GM12878 (cell line): ENCODE measurements around the gene PATZ1. TPM values are rescaled to one million over a fixed set of nuclear protein-coding genes. Genes with fewer than 3 reads are reported as not detected.

Experiments
- ATAC-seq: fragments of 200-7000 bp; cut with Tn5 transposase; 3 replicates; pipeline ENCODE4 v1.9.1; 2020; ENCODE audit warnings: mild to moderate bottlenecking, moderate library complexity
- BruUV-seq: library from RNA; stranded (reverse); fragments of 400-500 nt; replicated peaks from 2 replicates; lab custom pipeline; 2021; lab: Mats Ljungman, UMichigan
- CTCF ChIA-PET: fragments of 300-600 bp; sonication (Branson Sonifier 250); formaldehyde crosslinking; extraction: SDS; loops from one replicate; lab custom pipeline; 2021; ENCODE audit warnings: inconsistent platforms; lab: Yijun Ruan, JAX
- POLR2A ChIA-PET: fragments of 350-600 bp; formaldehyde crosslinking; extraction: SDS; loops from one replicate; lab custom pipeline; 2021; ENCODE audit warnings: inconsistent platforms; lab: Charles Lee
- RAD21 ChIA-PET: fragments of 300-600 bp; sonication (Branson Sonifier 250); formaldehyde crosslinking; loops from one replicate; lab custom pipeline; 2023; ENCODE audit warnings: antibody characterized with exemption; ENCODE audit not compliant: unreplicated experiment; lab: Charles Lee
- SMC1A ChIA-PET: fragments of 300-600 bp; sonication (Branson Sonifier 250); formaldehyde crosslinking; loops from one replicate; lab custom pipeline; 2023; ENCODE audit not compliant: unreplicated experiment, uncharacterized antibody; lab: Charles Lee
- DNase-seq: peaks from one replicate; pipeline ENCODE4 v3.0.0-alpha.2; 2011; ENCODE audit warnings: low read depth, low spot score
- FAIRE-seq: peaks from 3 replicates; lab custom pipeline; 2011; peaks lifted over from hg19 to GRCh38; lab: Jason Lieb, UNC
- H2AFZ ChIP-seq: 2 replicates; pipeline ENCODE4 v1.6.0; 2011; ENCODE audit warnings: low read depth, low read length, control low read depth; ENCODE audit not compliant: control insufficient read depth
- H3K27ac ChIP-seq: 2 replicates; pipeline ENCODE4 v1.5.1; 2011; ENCODE audit warnings: control low read depth; ENCODE audit not compliant: control insufficient read depth, insufficient read depth
- H3K27me3 ChIP-seq, 2 experiments: replicated peaks in 1 of 2; 2 replicates each; pipeline versions ENCODE4 v1.6.0 to v1.6.1; 2011; ENCODE audit warnings: low read length in 1 of 2; ENCODE audit not compliant: control insufficient read depth in 2 of 2, insufficient read depth in 2 of 2
- H3K36me3 ChIP-seq, 2 experiments: 2 replicates each; pipeline ENCODE4 v1.5.1; 2011; ENCODE audit warnings: low read length in 1 of 2; ENCODE audit not compliant: control insufficient read depth in 2 of 2, insufficient read depth in 2 of 2
- H3K4me1 ChIP-seq: 2 replicates; pipeline ENCODE4 v1.6.1; 2011; ENCODE audit warnings: mild to moderate bottlenecking, low read length, moderate library complexity, mixed read lengths; ENCODE audit not compliant: control insufficient read depth, insufficient read depth
- H3K4me2 ChIP-seq: 2 replicates; pipeline ENCODE4 v1.6.0; 2011; ENCODE audit warnings: control low read depth; ENCODE audit not compliant: control insufficient read depth, insufficient read depth
- H3K4me3 ChIP-seq: fragments of 200-600 bp; sonication (generic); 2 replicates; pipeline ENCODE4 v1.5.1; 2016
- H3K79me2 ChIP-seq: 2 replicates; pipeline ENCODE4 v1.6.0; 2011; ENCODE audit warnings: low read length; ENCODE audit not compliant: control insufficient read depth, insufficient read depth
- H3K9ac ChIP-seq: 2 replicates; pipeline ENCODE4 v1.8.0; 2011; ENCODE audit warnings: low read length, control low read depth, mixed read lengths; ENCODE audit not compliant: control insufficient read depth, insufficient read depth
- H3K9me3 ChIP-seq: replicated peaks from 3 replicates; pipeline ENCODE4 v1.5.1; 2011; ENCODE audit warnings: mild to moderate bottlenecking, low read length; ENCODE audit not compliant: control insufficient read depth, insufficient read depth
- H4K20me1 ChIP-seq: 2 replicates; pipeline ENCODE4 v1.6.0; 2011; ENCODE audit not compliant: control insufficient read depth, insufficient read depth
- BCL3 ChIP-seq: IDR thresholded peaks from 2 replicates; pipeline ENCODE4 v1.6.1; 2011; ENCODE audit warnings: borderline replicate concordance, low read depth, mild to moderate bottlenecking, moderate library complexity, low read length; ENCODE audit not compliant: insufficient read depth, poor library complexity, severe bottlenecking
- BHLHE40 ChIP-seq, 2 experiments: fragments of 450-650 bp in 1 of 2; IDR thresholded peaks; 2 replicates each; pipeline ENCODE4 v1.6.1; 2011 to 2017; ENCODE audit warnings: low read depth in 2 of 2, borderline replicate concordance in 1 of 2, improper control_type of control experiment in 1 of 2, low read length in 1 of 2, mild to moderate bottlenecking in 1 of 2
- CBFB ChIP-seq: IDR thresholded peaks from 2 replicates; pipeline ENCODE4 v1.6.1; 2016; ENCODE audit warnings: antibody characterized with exemption, low read depth
- CREB1 ChIP-seq: IDR thresholded peaks from 2 replicates; pipeline ENCODE4 v1.6.1; 2012; ENCODE audit warnings: low read depth, mild to moderate bottlenecking, inconsistent platforms
- DPF2 ChIP-seq: fragments of 450-650 bp; IDR thresholded peaks from 2 replicates; pipeline ENCODE4 v1.6.1; 2017; ENCODE audit warnings: mild to moderate bottlenecking
- HDGF ChIP-seq: fragments of 450-650 bp; IDR thresholded peaks from 2 replicates; pipeline ENCODE4 v1.6.1; 2016; ENCODE audit warnings: antibody characterized with exemption
- LARP7 ChIP-seq: fragments of 450-650 bp; IDR thresholded peaks from 2 replicates; pipeline ENCODE4 v1.6.1; 2017; ENCODE audit warnings: mild to moderate bottlenecking
- MEF2B ChIP-seq: fragments of 450-650 bp; IDR thresholded peaks from 2 replicates; pipeline ENCODE4 v1.6.1; 2018; ENCODE audit warnings: mild to moderate bottlenecking, moderate library complexity; ENCODE audit not compliant: partially characterized antibody, poor library complexity, severe bottlenecking
- MLLT1 ChIP-seq: fragments of 450-650 bp; IDR thresholded peaks from 2 replicates; pipeline ENCODE4 v1.6.1; 2016; ENCODE audit warnings: mild to moderate bottlenecking
- MYB ChIP-seq: fragments of 150-350 bp; IDR thresholded peaks from 2 replicates; pipeline ENCODE4 v1.6.1; 2014; ENCODE audit warnings: mild to moderate bottlenecking, low read depth, low read length, borderline replicate concordance
- NFYB ChIP-seq: IDR thresholded peaks from 2 replicates; pipeline ENCODE4 v1.6.1; 2011; ENCODE audit warnings: low read depth, mild to moderate bottlenecking, low read length, improper control_type of control experiment, moderate library complexity; ENCODE audit not compliant: insufficient read depth
- PKNOX1 ChIP-seq: fragments of 450-650 bp; IDR thresholded peaks from 2 replicates; pipeline ENCODE4 v1.6.1; 2016; ENCODE audit warnings: mild to moderate bottlenecking
- POLR2A ChIP-seq: IDR thresholded peaks from 2 replicates; pipeline ENCODE4 v1.6.1; 2011; ENCODE audit warnings: low read depth, mild to moderate bottlenecking, low read length
- POLR2AphosphoS2 ChIP-seq: IDR thresholded peaks from 2 replicates; pipeline ENCODE4 v1.6.1; 2011; ENCODE audit warnings: low read depth, mild to moderate bottlenecking, low read length, improper control_type of control experiment, moderate library complexity
- SMAD5 ChIP-seq: IDR thresholded peaks from 2 replicates; pipeline ENCODE4 v1.6.1; 2016; ENCODE audit warnings: antibody characterized with exemption, low read depth
- ZBTB33 ChIP-seq: fragments of 450-650 bp; IDR thresholded peaks from 2 replicates; pipeline ENCODE4 v1.6.1; 2017; ENCODE audit warnings: mild to moderate bottlenecking
- ZNF207 ChIP-seq: fragments of 450-650 bp; IDR thresholded peaks from 2 replicates; pipeline ENCODE4 v1.6.1; 2014; ENCODE audit warnings: antibody characterized with exemption, mild to moderate bottlenecking, borderline replicate concordance
- WGBS: methylation state at CpG from one replicate; pipeline ENCODE4 v1.1.6; 2016; ENCODE audit warnings: low lambda C conversion rate; ENCODE audit not compliant: insufficient replicate concordance, insufficient coverage; ENCODE audit errors: missing lambda C conversion rate; 5-methylcytosine and 5-hydroxymethylcytosine counted together
- in situ Hi-C: fragments of 300-500 bp; cut with MboI; formaldehyde crosslinking; loops from 9 replicates; pipeline ENCODE4 v1.14.3; 2018; ENCODE audit warnings: mixed read lengths
- intact Hi-C: fragments of 100-400 bp; cut with micrococcal nuclease; formaldehyde crosslinking; loops from one replicate; pipeline ENCODE4 v1.14.2; 2022; ENCODE audit not compliant: unreplicated experiment
- polyA plus RNA-seq, 11 experiments: library from polyadenylated mRNA; depleted of rRNA in 4 of 11; unstranded in 6 of 11; stranded (reverse) in 5 of 11; fragments of >200 nt; fragmentation: Nextera tagmentation in 4 of 11; fragmentation: Illumina TruSeq in 1 of 11; extraction: Ambion mirVana in 4 of 11; extraction: Trizol in 1 of 11; gene quantifications; 1 replicate in 1 of 11; 2 replicates in 10 of 11; pipeline versions ENCODE4 v1.2.1 to v1.2.3, GENCODE V29; 2011 to 2016; ENCODE audit warnings: inconsistent platforms in 2 of 11, missing spikeins in 2 of 11, low read depth in 1 of 11
- total RNA-seq, 4 experiments: library from RNA; depleted of rRNA in 3 of 4; stranded (reverse); fragments of >200 nt in 3 of 4; fragmentation: Illumina TruSeq in 1 of 4; extraction: Trizol in 1 of 4; gene quantifications; 2 replicates each; pipeline versions ENCODE4 v1.2.1 to v1.2.3, GENCODE V29; 2013 to 2021

Gene PATZ1
- total and polyA plus RNA-seq, 10 of the 15 experiments (the other 5 are each of a cell fraction or from before 2014, with no cell fraction given): 3.6 to 32.7 (median 13.9) TPM

- no peak for FAIRE-seq
- TF ChIP-seq POLR2A: peak; percentile 20
- 0 out of 2 replicates have a peak, but pooled peaks have one; percentile 48 for TF ChIP-seq SMAD5
- 0 out of 2 replicates have a peak, but pooled peaks have one; percentile 24 for TF ChIP-seq CREB1
- TF ChIP-seq BHLHE40 (IDR thresholded peaks at IDR 0.05; ENCODE audit: borderline replicate concordance in 1 of 2, low read depth in 2 of 2, low read length in 1 of 2): peak in 1 of 2 experiments; percentile 29; a peak in 1 of 4 replicates
- TF ChIP-seq NFYB: no peak
- TF ChIP-seq LARP7: no peak
- TF ChIP-seq PKNOX1: peak; percentile 83
- TF ChIP-seq MYB: no peak
- peak; percentile 63 for TF ChIP-seq MEF2B
- 0 out of 2 replicates have a peak, but pooled peaks have one; percentile 18 for TF ChIP-seq MLLT1
- no peak for TF ChIP-seq BCL3
- no peak for TF ChIP-seq POLR2AphosphoS2
- peak; percentile 44; the same call in 1 of the 2 replicates for TF ChIP-seq ZBTB33
- TF ChIP-seq HDGF: no peak
- TF ChIP-seq DPF2: 0 out of 2 replicates have a peak, but pooled peaks have one; percentile 7
- TF ChIP-seq ZNF207: 0 out of 2 replicates have a peak, but pooled peaks have one; percentile 32
- TF ChIP-seq CBFB: 0 out of 2 replicates have a peak, but pooled peaks have one; percentile 40
These were observed 646 bp upstream of the PATZ1 start for GRCh38 chr22:31346733-31347250.

More at GRCh38 chr22:31346733-31347250, 646 bp upstream of the PATZ1 start:
- Histone ChIP-seq H3K4me1 (peaks cover 14% of the 10 kb centered on the region), H4K20me1 (peaks cover 5% of the 10 kb centered on the region; the same call in 1 of the 2 replicates), H3K9ac (peak overlapping the region; percentile 87), H2AFZ (peak overlapping the region; percentile 82), H3K27ac (peak overlapping the region; percentile 93), H3K27me3 (no peaks in the 10 kb centered on the region), H3K4me2 (peak overlapping the region; percentile 75), H3K4me3 (peak overlapping the region; percentile 85), H3K36me3 (peaks cover 2 to 5% of the 10 kb centered on the region in 2 experiments; a peak in 3 of 4 replicates), H3K9me3 (no peaks in the 10 kb centered on the region), H3K79me2 (peaks cover 37% of the 10 kb centered on the region)
- ChIA-PET RAD21 (interaction anchor here (0.6 to 1.6 kb wide), 5 partner anchors 54 to 148 kb away, joined by 3 to 6 read pairs (median 4); partner anchors contain the start of gene PIK3IP1), SMC1A (interaction anchor here (0.8 to 1.5 kb wide), 4 partner anchors 28 to 284 kb away, joined by 3 to 4 read pairs (median 3); no protein-coding TSS in a partner anchor), POLR2A (interaction anchor here (0.5 to 1.7 kb wide), 11 partner anchors 12 to 407 kb away, joined by 3 to 7 read pairs (median 4); partner anchors contain the start of genes DEPDC5, DRG1 and LIMK2), CTCF (interaction anchor here (1.0 to 1.4 kb wide), 4 partner anchors 49 to 287 kb away, joined by 3 to 5 read pairs (median 4); no protein-coding TSS in a partner anchor)
- no peak for DNase-seq
- TSS peak; percentile 83 for BruUV-seq
- 1% methylated on average over 40 of the region's 40 CpGs for WGBS
- intact Hi-C loops (loop anchor here (2.0 to 5.0 kb wide), 3 partner anchors 51 to 406 kb away; partner anchors contain the start of genes DEPDC5, DRG1 and PRR14L), in situ Hi-C loops (loop anchor here (5.0 kb wide), 1 partner anchor 51 kb away; the partner anchor contains the start of gene DRG1)
- peak; percentile 44 for ATAC-seq
